HG03095 (cell line): ENCODE results near the gene FOXL2NB.

Experiments
- ATAC-seq: cut with Tn5 transposase; IDR thresholded peaks from one replicate; pipeline ENCODE4 v1.9.1; 2021; ENCODE audit warnings: moderate library complexity; ENCODE audit not compliant: unreplicated experiment

FOXL2NB gene

DNA sequence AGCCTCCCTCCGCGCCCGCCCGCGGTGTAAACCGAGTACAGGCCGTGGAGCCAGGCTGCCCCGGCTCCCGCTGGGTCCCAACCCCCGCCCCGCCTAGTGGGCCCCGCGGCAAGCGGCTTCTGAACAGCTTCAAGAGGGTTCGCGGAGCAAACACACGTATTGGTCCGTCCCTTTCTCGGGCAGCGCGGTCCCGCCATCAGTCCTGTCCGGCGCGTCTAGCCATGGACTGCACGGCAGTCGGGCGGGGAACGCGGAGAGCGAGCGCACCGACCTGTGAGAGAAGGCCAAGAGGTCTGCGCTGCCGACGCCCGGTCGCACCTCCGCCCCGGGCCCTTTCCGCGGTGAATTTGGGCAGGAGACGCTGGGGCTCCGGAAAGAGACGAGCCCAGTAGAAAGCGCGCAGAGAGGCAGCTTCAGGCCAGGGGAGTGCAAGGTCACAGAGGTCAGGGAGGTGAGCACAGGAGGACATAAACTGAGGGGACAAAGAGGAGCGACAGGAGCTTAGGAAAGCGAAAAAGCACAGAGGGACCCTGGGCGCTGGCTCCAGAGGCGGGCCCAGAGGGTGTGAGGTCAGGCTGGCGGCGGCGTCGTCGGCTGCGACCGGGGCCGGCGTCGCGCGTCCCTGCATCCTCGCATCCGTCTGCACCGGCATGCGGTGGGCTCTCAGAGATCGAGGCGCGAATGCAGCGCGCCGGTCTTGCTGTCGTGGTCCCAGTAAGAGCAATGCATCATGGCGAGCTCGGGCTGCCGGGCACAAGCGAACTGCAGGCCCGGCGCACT lies 1.9 kb upstream of the FOXL2NB start:
- no peak for ATAC-seq

DNA sequence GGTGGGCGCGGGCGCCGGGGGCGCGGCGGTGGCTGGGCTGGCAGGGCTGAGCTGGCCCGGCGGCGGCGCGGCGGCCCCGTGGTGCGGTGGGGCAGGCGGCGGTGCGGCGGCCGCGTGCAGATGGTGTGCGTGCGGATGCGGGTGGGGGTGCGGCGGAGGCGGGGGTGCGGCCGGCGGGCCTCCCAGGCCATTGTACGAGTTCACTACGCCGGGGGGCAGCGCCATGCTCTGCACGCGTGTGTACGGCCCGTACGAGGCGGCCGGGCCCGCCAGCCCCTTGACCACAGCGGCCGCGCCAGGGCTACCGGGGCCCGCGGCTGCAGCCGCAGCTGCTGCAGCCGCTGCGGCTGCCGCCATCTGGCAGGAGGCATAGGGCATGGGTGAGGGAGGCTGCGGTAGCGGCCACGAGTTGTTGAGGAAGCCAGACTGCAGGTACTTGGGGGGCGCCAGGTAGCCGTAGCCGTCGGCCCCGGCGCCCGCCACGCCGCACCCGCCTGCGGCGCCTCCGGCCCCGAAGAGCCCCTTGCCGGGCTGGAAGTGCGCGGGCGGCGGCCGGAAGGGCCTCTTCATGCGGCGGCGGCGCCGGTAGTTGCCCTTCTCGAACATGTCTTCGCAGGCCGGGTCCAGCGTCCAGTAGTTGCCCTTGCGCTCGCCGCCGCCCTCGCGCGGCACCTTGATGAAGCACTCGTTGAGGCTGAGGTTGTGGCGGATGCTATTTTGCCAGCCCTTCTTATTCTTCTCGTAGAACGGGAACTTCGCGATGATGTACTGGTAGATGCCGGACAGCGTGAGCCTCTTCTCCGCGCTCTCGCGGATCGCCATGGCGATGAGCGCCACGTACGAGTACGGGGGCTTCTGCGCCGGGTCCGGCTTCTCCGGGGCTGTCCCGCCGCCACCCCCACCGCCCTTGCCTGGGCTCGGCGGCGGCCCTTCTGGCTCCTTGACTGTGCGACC lies 1.0 kb upstream of the FOXL2NB start:
- ATAC-seq = no peak

DNA sequence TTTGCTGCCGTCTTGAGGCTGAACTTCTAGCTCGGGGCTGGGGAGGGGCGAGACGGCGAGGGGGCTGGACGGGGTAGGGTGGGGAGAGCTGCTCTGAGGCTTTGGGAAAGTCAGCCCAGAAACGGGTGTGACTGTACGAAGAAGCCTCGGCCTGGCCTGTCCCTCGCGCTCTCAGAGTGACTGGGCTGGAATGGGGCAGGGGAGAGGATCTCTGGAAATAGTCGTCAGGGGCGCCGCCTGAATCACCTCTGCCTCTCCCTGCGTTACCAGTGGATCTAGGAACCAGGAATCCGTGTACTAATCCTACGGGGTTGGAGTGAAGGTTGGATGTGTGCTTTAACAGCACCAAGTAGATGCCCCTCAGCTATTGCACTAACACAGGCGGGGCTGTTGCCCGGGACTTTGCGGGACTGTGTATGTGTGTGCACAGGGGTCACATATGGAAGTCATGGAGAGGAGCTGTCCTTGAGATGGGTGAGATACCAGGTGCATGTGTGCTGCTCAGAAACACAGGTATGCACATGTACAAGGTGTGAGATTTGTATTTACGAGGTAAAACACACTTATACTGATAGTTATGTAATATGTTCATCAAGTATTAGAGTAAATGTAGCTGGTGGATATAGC lies 591 bp downstream of the FOXL2NB start:
- no peak for ATAC-seq

DNA sequence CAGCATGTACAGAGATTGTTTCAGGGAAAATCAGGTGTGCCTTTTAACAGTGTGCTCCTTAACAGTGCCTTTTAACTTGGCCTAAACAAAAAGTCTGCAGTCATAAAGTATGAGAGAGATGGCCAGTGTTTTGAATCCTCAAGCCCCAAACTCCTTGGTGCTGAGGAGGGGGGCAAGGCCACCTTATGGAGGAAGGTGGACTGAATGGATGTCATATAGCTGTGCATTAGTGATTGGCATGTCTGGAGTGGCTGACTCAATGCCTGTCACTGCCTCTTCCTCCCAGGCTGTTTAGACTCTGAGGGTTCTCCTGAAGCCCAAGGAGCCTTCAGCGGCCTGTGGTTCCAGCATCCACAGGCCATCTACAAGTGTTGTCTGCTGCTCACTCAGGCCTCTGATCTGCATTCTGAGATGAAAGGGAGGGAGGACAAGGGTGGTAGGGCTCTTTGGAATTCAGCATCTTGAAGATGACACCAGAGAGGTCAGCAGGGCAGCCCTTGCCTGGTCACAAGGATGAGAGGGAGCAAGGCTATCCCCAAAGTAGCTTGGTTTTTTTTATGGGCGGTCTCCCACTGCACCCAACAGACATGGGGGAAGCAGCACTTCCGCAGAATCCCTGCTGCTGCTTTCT lies 1.5 kb downstream of the FOXL2NB start:
- ATAC-seq = no peak

DNA sequence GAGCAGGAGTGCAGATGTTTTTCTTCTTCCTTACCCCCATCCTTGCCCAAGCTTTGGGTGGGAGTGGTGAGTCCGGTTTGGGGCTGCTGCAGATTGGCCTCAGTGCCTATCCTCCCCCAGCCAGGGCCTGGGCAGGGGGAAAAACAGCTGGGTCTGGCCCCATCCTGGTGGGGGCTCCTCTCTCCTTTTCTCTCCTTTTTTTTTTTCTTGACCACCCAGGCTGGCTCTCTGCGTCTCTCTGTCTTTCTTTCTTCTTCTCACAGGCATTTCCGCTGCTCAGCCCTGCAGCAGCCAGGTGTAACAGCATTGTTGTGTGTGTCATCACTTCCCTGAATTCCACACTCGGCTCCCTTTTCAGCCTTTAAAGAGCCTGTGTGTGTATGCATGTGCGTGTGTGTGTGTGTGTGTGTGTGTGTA lies 2.0 kb downstream of the FOXL2NB start:
- no peak for ATAC-seq

DNA sequence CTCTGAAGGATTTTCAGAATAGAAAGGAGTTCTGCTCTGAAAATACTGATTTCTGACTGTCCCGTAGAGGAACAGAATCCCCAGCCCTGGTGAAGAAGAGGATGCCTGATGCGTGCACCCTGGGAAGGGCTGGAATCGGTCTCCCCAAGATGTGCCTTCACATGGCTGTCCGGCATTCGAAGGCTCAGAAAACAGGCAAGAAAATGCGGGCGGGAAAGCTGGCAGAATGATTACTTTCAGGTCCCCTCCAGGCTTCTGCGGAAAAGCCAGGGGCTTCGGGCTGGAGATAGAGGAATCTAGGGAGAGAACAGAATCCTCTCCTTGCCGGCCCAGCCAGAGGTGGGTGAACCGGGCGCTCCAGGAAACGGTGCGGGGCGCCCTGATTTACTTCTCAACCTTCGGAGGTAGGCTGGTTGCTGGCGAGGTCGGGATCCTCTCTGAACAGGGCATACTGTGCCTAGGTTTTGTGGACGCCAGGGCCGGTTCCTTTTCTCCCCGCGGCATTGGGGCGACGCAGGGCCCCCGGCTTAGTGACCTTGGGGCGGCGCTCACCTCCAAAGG lies 2.5 kb downstream of the FOXL2NB start:
- ATAC-seq = no peak

DNA sequence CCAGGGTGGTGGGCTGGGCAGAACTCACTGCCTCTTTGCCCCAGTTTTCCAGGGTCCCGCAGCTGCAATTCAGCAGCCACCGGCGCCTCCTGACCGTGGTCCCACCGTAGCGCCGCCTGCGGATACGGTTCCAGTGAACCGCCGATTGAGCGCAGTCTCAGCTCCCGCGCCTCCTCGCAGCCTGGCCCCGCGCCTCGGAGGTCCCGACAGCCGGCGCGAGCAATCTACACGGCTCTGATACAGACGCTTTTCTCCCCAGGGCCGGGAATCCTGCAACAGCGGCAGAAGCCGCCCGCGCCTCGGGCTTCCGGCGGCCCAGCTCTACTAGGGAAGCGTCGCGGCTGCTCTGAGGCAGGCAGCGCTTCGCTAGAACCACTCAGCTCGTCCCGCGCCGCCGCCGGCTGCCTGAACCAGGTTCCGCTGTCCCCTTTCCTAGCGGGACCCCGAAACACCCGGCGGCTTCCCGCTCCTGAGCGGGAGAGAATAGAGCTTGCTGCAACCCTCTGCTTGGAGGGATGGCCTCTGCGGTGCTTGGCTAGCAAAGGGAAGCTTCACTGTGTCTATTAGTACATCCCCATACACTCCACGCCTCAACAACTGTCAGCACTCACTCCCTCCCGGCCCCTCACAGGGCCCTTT lies 3.1 kb downstream of the FOXL2NB start:
- ATAC-seq = no peak

DNA sequence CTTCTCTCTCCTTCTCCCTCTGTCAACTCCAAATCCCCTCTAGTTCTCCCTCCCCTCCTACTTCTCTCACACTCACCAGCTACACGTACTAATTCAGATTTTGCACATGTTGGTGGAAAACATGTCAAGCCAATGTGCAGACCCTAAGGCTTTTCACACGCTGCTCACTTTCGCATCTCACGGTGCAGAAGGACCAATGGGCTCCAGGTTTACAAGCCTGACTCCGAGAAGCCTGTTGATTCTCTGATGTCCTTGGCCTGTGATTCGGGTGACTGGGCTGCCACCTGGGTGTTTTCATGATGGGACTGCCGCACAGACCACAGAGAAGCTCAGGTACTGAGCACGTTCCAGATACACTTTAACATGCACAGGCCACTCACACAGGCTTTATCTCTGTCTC lies 3.7 kb downstream of the FOXL2NB start:
- no peak for ATAC-seq

DNA sequence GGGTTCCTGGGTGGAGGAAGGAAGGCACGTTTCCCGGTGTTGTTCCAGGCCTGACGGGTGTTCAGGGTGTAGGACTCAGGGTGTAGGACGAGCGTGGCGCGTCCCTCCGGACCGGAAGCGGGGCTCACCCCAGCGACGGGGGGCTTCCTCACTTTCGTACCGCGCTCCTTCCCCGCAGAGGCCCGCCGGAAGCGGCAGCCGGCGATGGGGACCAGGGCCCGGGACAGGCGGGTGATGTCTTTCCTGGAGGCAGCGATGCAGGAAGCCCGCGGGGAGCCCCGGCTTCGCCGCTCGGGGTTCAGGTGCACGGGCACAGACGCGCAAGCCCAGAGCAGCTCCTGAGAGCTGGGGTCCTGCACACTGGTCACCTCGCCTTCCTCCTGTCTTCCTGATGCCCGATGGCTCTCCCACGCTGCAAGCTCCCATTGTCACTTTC lies 13.4 kb downstream of the FOXL2NB start:
- ATAC-seq = no peak

DNA sequence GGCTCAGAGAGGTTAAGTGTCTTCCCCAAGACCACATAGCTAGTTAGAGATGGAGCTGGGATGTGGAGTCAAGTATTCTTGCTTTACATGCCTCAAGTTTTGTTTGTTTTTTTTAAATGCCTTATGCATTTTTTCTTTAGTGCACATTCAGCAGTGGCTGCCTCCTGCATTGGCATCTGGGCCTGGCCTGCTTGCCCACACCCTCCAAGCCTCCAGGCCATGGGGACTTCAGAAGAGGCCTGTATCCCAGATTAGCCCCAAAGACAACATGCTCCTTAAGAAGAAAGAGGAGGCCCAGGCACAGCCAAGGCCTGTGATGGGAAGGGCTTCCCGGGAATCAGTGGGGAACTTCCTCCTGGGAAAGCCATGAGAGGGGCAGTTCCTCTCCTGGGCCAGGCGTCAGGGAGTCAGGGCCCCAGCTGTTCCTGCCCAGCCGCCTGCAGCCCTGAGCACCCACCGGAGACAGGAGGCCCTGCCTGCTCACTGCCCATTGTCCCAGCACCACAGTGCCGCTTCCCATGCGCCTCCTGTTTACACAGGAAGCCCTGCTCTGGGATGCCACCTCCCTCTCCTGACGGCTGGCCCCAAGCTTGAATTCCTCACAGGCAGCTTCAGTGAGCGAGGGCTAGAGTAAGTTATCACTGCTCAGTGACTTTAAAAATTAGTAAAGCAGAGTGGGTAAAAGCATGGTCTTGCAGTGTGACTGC lies 16.0 kb downstream of the FOXL2NB start:
- ATAC-seq = no peak

DNA sequence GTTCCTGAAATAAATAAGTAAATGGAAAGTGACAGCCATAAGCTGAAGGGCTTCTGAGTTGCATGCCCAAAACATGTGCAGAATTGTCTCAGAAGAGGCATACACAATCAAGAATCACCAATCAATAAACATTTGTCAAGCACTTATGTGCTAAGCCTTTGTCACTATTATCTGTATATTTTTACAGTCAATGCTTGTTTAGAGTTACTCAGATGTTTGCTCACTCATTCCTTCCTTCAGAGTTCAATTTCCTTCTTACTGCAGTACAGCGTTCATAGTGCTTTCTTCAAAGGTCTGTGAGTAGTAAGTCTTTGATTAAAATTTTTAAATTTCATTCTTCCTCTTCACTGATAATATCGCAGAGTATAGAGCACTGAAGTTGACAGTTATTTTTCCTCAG lies 17.2 kb downstream of the FOXL2NB start:
- no peak for ATAC-seq

DNA sequence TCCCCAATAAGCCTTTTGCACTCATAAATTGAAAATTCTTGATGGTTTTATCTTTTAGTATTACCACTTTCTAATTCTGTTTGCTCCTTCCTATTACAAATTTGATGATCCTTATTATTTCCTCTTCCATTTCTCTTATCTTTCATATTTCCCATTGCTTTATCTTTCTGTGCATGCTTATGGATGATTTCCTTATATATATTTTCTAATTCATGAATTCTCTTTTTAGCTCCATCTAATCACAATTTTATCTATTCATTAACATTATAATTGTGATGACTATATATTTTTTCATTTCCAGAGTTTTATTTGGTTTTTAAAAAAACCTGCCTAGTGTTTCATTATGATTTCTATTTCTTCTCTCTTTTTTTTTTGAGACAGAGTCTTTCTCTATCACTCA lies 17.9 kb downstream of the FOXL2NB start:
- no peak for ATAC-seq

DNA sequence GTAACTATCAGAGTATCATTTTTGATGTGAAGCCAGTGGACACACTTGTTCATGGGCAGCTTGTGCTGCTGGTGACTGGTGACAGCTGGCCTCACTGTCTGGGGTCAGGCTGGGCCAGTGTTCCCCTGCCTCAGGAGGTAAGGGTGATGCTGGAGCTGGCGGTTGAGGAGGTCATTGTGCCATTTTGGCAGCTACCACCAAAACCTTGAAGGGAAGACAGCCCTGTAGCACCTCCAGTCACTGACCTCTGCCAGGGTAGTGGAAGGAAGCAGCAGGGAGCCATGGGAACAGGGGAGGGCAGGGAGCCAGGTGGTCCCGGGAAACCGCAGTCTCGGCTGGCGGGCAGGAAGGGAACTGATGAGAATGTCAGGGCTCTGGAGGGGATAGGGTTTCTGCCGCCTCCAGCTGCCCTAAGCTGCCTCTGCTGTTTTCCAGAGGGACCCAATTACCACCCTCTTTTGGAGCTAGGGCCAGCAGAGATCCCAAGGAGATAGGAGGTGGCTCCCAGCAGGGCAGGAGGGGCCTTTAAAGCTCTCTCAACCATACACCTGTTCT lies 24.8 kb downstream of the FOXL2NB start:
- no peak for ATAC-seq

DNA sequence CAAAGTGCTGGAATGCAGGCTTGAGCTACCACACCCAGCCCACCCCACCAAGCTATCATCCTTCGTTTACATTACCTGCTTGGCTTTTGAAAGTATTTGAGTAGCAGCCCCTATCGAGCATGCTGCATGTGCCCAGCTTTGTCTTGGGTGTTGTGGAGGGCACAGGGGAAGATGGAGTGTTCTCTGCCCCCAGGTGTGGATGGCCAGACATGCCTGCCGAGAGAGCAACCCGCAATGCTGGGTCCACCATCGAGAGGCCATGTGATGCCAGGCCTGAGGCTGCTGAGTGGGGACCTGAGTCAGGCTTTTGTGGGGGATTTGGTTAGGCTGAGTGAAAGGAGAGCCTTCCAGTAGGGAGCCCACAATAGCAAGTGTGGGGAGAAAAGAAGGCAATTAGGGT lies 25.9 kb downstream of the FOXL2NB start:
- ATAC-seq = no peak

DNA sequence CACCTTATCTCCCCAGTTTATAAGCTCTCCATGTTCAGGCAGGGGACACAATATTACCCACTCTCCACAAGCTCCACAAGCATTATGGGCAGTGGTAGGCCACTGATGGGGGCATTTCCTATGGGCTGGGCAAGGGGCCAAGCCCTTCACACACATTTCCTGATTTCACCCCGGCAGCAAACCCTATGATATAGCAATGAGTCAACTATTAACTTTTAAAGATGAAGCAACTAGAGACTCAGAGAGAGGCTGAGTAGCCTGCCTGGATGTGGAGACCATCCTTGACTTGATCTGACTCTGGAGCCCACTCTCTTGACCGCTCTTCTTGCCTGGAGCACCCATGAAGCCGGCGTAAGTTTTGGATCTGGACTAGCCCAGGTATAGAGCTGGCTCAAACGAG lies 27.4 kb downstream of the FOXL2NB start:
- ATAC-seq = no peak

DNA sequence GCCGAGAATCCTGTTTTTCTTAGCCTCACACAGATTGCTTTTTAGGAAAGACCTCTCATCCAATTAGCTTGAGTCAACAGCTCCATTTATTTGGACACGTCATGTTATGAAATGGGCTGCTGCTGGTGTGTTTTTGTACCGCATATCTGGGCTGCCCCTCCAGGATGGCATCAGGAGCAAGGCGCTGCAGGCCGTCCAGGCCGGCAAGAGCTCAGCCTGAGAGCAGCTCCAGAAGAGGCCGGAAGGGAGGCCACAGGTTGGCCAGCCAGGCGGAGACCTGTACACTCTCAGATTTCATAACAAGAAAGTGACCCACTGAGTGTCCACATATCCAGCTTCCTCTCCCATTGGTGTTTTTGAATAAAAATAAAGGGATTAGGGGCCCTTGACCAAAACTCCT lies 28.3 kb downstream of the FOXL2NB start:
- ATAC-seq = no peak

DNA sequence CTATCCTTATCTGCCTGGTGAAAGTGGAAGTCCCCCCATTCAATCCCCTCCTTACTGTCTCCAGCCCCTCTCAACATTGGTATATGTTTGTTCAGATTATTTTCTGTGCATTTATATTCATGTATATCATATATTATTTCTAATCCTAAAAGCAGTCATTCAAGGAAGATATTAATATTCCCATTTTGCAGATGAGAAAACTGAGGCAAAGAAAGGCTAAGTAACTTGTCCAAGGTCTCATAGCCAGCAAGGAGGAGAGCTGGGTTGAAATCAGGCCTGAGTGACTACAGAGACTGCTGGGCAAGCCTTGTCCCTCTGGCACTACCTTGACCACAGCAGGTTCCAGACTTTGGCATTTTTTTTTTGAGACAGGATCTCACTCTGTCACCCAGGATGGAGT lies 29.0 kb downstream of the FOXL2NB start:
- ATAC-seq = no peak

DNA sequence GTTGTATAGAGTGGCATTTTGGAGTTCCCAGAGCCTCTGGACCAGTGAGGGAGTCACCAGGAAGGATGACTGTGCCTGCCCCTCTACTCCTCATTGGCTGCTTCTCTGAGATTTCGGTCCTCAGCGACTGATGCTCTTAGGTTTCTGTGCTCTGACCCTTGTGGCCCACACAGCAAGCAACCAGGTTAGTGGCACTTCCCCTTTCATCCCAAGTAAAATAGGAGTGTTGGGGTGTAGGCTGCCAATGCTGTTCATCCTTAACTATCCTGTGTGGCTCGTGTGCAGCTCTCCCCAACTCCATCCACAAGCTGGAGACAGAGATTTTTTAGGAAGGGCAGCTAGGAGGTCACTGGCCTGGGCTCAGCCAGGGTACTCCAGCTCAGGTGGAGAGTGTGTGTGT lies 37.8 kb downstream of the FOXL2NB start:
- ATAC-seq = no peak

DNA sequence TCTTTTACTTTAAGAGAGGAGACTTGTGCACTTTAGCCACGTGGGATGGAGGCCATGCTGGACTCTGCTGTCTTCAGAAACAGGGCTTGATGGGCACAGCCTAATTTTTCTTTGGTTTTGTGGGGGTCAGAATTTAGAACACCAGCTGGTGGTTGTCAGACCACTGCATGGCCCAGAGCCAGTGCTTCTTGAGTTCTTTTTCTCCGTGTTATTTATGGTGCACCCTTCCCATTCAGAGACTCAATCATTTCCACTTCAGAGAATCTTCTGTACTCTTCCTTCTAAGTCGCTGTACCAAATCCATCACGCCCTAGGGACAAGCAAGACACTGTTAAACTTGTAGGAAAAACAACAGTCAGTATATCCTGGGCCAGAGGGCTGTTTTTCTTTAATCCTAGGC lies 38.9 kb downstream of the FOXL2NB start:
- no peak for ATAC-seq
